ENCODE data around the gene KLF13.

KLF13 gene

DNA sequence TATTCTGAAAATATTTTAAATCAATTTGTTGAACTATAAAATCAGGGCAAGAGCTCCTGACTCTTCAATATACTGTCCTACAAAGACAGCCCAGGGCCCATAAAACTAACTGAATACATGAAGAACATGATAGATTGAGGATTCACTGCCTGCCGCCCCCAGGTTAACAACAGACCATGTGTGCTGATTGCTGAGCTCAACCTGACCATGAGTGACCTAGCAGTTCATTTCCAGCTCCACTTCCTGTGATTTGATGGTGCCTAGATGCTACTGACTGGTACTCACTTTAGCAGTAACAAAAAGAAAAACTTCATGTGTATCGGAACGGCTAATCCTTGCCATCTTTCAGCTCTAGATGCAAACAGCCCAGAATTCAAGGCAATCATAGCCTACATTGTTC, 9.6 kb upstream of the KLF13 start:
- DNase-seq (ENCODE audit: low spot score): no peak

DNA sequence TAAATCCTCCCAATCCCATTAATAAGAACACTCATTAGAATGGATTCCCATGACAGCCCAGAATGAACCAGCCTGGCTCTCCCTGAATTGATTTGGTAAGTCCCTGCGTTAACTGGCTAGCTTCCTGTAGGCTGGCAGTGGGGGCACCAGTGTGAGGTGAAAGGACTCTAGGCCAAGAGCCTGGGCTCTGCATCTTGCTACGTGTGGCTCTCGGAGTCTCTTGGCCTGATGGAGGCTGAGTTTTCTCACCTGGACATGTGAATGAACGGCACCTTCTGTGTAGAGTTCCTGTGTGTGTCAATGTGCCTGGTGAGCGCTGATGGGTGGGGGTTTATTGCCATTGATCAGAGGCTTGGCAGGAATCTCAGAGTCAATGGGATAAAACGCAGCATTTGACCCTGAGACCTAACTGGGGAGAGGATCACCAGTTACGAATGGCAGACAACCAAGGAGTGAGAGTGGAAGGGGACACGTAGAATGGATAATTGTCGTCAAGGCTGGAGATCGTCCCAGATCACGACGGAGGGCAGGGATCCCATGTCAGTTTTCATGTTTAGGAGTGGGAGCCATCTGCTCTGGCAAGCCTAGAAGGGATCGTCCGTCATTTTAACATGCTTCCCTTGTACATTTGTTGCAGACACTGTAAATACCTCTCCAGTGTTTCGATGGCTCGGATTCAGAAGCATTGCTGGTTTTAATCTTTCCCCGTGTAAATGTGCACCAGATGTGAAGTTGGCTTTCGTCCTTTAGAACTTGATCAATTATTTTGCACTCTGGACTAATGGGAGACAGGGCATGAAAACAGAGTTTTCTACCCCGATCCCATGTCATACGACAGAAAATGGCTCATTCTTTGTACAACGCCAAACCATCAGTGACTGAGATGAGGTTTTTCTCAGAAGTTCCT, 9.0 kb upstream of the KLF13 start:
- no peak for DNase-seq (ENCODE audit: low spot score)

- no peak for DNase-seq (ENCODE audit: low spot score)
Measured at GRCh38 chr15:31318429-31318828, 8.2 kb upstream of the KLF13 start.

DNA sequence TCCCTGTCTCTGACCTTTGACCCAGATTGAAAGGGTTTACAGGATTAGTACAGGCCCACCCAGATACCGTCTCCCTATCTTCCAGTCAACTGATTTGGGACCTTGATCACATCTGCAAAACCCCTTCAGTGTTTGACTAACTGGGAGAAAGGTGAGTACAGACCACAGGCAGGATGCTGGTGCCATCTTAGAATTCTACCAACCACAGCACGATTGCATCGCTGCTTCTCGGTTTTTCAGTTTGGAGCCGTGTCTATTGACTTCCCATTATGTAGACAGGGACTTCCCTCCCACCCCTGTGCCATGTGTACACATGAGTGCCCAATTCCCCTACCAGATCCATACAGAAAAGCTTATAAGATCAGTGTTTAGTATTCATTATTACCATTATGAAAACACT, 6.6 kb upstream of the KLF13 start:
- no peak for DNase-seq (ENCODE audit: low spot score)

GRCh38 chr15:31321418-31321817, 5.2 kb upstream of the KLF13 start:
- DNase-seq (ENCODE audit: low spot score): no peak

- no peak for DNase-seq (ENCODE audit: low spot score)
Measured at GRCh38 chr15:31322504-31322903, 4.1 kb upstream of the KLF13 start.

GRCh38 chr15:31323627-31324026, 3.0 kb upstream of the KLF13 start:
- DNase-seq (ENCODE audit: low spot score): no peak

GRCh38 chr15:31324186-31324585, 2.4 kb upstream of the KLF13 start:
- no peak for DNase-seq (ENCODE audit: low spot score)

DNA sequence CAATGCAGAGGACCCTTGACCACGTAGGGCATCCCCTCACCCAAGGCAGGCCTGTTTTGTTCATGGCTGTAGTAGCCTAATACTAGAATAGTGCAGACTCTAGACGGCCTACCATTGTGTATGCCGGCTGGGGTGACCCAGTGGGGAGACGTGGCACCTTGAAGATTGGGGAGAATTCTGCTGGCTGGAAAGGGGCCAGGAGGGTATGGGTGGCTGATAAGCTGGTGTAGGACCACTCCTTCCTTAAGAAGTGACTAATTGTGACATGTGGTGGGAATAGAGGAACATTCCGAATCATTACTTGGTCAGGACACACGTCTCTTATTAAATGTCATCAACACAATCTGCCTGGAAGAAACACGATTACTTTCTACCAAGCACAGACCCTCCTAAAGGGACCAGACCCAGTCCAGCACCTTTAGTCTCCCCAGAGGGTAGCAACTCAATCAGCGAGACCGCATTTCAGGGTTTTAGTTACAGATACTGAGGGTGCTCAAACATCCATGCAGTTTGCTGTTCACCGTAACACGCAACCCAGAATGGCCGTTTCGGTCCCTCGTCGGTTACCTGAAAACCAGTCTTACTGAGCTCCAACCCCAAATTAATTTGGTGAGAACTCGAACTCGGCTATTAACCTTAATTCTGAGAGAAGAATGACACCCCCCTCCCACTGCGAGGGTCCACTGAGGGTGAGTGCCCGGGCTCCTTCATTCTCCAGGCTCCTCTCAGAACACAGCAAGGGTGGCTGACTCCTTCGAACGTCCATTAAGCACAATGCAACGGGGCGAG, 1.6 kb upstream of the KLF13 start:
- DNase-seq (ENCODE audit: low spot score): no peak

- peak; percentile 43 for DNase-seq (ENCODE audit: low spot score)
Measured at GRCh38 chr15:31325595-31326155, 960 bp upstream of the KLF13 start.

GRCh38 chr15:31326875-31327668, 437 bp downstream of the KLF13 start:
- DNase-seq (ENCODE audit: low spot score): peak; percentile 72

GRCh38 chr15:31327669-31328427, 1.2 kb downstream of the KLF13 start:
- DNase-seq (ENCODE audit: low spot score): peak; percentile 44

DNA sequence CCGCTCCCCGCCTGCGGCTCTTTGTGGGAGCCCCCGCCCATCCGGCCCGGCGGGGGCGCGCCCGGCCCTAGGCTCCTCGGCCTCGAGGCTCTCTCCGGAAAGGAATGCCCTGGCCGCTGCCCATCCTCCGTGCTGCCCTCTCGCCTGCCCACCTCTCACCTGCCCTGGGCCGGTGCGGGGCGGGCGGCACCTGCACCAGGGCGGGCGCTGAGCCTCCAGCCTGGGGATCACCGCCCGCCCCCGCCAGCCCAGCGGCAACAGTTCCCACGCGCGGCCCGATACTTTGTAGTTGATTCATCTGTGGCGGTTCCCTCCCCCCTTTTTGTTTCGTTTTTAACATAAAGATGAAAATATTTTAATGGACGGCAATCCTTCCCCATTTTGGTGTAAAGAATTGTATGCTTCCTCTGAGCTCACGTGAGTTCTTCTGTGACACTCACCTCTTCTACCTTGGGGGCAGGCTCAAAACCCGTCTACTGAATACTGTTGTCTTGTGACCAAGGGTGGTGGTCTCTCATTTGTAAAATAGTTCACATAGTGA, 1.9 kb downstream of the KLF13 start:
- DNase-seq (ENCODE audit: low spot score): peak; percentile 70

DNA sequence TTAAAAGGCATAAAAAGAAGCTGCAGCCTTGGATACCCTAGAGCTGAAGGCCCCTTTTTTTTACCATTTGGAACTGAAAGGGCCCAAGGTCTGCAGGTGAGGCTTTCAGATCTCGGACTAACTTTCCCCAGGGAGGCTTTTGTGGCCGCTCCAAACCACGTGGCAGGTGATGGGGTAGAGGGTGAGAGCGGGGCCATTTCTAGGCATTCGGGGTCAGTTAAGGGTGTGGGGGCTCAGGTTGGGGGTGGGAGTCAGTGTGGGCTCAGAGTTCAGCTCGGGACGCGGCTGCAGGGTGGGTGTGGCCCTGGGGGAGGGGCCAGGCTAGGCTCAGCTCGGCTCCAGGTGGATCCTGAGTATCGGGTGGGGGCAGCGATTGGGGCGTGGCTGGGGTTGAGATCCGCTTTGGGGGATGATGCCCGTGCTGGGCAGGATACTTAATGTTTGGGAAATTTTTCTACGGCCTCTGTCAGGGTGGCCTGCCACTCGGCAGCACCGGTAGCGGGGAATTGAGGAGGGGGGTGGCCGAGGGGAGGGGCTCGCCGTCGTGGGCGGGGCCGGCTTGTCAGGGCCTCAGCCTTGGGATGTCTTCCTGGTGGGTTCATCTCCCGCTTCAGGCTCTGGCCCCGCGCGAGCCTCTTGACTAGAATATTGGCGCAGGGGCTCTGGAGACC, 2.5 kb downstream of the KLF13 start:
- DNase-seq (ENCODE audit: low spot score): no peak

DNA sequence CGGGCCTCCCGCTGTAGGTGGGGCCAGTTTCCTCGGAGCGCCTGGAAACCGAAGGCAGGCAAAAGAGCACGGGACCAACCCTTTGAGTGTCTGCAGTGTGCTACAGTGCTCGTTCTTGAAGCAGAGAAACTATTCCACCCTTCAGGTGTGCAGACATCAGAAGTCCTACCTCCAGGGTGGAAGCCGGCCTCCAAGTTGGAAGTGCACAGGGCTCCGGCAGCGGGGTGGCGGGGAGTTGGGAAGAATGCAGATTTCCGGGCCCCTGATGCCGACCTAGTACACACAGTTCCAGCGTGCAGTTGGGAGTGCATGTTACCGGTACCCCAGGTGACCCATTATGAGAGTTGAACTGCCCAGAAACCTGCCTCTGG, 3.0 kb downstream of the KLF13 start:
- DNase-seq (ENCODE audit: low spot score): no peak

GRCh38 chr15:31330111-31330785, 3.6 kb downstream of the KLF13 start:
- no peak for DNase-seq (ENCODE audit: low spot score)

- DNase-seq (ENCODE audit: low spot score): no peak
Measured at GRCh38 chr15:31330836-31331235, 4.2 kb downstream of the KLF13 start.

DNA sequence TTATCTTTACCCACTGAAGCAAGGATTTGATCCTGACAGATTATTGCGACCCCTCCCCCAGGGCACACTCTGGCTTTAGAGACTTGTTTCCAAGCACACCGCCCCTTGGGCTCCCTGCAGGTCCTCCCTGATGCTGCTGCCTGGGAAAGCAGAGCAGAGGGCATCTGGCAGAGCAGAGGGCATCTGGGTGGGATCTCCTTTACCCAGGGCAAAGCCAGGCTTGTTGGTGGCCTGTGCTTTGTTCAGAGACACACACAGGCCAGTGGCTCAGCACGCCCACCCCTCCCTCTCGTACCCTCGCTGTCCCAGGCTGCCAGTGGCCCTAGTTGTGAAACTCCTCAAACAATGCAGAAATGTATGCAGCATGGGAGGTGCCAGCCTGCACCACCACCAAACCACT, 4.8 kb downstream of the KLF13 start:
- DNase-seq (ENCODE audit: low spot score): no peak

DNA sequence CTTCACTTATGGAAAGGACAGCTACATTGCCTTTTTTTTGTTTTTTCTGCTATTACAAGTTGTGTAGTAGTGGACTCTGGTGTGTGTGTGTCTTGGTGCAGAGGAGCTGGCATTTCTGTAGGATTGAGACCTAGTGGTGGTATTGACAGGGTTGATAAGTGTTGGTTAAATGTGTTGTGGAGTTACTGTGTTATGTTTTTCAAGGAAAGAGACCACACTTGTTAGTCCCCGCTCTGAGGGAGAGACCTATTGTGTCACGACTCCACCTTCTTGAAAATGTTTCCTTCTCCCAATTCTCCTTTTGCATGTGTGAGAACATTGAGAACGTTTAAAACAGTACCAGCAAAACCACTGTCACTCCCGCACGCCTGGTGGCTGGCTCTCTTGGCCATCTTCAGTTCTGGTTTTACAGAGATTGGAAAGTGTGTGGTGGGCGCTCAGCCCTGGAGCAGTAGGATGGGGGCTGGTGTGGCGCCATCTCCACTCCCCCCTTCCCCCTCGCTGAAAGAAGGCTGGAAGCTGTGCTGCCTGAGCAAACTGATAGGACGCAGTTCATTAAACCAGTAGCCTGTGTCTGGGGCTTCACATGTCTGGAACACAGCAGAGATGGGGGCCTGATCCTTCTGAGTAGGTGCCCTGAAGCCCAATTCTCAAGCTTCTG, 5.5 kb downstream of the KLF13 start:
- DNase-seq (ENCODE audit: low spot score): no peak

Measured in hepatic stellate cell (primary cell).